KOPT-K1 (cell line): ENCODE results near the gene HSF5.
"Not testable (repeated sequence)": the region's sequence is repeated elsewhere in the genome, so short reads cannot be mapped to it uniquely, and the experiment has no call there.

Experiments used
- H3K27ac ChIP-seq: fragments of 200-600 bp; sonication (generic); 2 replicates; pipeline ENCODE4 v1.5.1; 2016; ENCODE audit warnings: antibody characterized with exemption, mild to moderate bottlenecking, low read depth, low read length; ENCODE audit not compliant: poor library complexity, severe bottlenecking
- H3K36me3 ChIP-seq: fragments of 200-600 bp; sonication (generic); 2 replicates; pipeline ENCODE4 v1.5.1; 2017; ENCODE audit warnings: antibody characterized with exemption, mild to moderate bottlenecking, low read length, moderate library complexity; ENCODE audit not compliant: insufficient read depth
- H3K9me3 ChIP-seq: fragments of 200-600 bp; sonication (generic); 2 replicates; pipeline ENCODE4 v1.5.1; 2017; ENCODE audit warnings: antibody characterized with exemption, low read length, mild to moderate bottlenecking; ENCODE audit not compliant: insufficient read depth, poor library complexity, severe bottlenecking

HSF5 gene

DNA sequence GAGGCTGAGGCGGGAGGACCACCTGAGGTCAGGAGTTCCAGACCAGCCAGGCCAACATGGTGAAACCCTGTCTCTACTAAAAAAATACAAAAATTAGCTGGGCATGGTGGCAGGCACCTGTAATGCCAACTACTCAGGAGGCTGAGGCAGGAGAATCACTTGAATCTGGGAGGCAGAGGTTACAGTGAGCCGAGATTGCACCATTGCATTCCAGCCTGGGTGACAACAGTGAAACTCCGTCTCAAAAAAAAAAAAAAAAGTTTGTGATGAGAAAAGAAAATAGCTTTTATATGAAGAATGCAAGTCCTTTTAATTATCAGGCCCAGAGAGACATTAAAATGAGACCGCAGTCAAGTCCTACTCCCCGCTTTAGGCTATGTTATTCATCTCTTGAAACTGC lies 90.8 kb downstream of the HSF5 start:
- not testable (repeated sequence) for H3K27ac ChIP-seq, H3K36me3 ChIP-seq, H3K9me3 ChIP-seq

DNA sequence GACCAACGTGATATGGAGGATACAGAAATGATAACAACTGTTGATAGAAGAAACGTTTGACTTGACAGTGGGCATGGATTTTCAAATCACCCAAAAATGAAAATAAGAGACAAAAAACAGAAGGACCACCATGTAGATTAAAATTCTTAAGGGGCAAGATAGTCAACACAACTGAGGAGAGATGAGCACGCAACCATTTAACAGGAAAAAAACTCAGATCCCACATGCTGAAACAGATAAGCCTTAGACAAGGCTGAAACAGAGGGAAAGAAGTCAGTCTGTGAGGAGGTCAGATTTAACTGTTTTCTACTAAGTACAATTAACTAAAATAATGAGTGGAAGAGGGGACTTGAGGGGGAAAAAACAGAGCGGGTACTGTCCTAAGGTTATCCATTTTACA lies 92.0 kb downstream of the HSF5 start:
- H3K9me3 ChIP-seq = no peaks in the 10 kb centered on the region
- no peak overlapping the region for H3K27ac ChIP-seq

DNA sequence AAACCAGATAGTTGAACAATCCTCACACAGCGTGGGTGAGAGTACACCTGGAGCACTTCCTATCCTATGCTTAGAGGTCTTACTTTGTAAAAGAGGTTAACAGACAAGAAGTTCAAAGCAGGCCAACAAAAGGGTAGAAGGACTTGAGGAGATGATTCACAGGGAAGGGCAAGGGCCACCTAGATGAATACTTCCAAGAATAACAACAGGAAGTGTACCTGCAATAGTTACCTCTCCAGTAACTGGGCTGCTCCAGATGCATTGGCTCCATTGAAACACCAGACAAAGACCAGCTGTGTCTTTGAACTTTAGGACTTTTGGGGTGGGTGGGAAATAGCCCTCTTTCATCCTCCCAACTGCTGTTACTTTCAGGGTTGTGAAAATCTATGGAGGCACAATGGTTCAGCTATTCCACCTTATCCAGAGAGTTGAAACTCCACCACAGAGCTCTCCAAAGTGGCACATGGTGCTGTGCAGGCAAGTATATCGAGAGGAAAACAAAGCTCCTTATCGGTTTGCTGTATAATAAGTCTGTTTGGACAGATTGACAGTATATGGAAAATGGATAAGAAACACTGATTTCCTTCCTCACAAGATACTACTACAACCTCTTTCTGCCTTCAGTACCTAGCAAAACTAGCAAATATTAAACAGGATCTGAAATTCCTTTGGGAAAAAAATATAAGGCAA lies 93.5 kb downstream of the HSF5 start:
- Histone ChIP-seq H3K36me3 (no peaks in the 10 kb centered on the region), H3K9me3 (no peaks in the 10 kb centered on the region), H3K27ac (no peak overlapping the region)

More for the DNA sequence above, 92.0 kb downstream of the HSF5 start:
- no peaks in the 10 kb centered on the region for H3K36me3 ChIP-seq

DNA sequence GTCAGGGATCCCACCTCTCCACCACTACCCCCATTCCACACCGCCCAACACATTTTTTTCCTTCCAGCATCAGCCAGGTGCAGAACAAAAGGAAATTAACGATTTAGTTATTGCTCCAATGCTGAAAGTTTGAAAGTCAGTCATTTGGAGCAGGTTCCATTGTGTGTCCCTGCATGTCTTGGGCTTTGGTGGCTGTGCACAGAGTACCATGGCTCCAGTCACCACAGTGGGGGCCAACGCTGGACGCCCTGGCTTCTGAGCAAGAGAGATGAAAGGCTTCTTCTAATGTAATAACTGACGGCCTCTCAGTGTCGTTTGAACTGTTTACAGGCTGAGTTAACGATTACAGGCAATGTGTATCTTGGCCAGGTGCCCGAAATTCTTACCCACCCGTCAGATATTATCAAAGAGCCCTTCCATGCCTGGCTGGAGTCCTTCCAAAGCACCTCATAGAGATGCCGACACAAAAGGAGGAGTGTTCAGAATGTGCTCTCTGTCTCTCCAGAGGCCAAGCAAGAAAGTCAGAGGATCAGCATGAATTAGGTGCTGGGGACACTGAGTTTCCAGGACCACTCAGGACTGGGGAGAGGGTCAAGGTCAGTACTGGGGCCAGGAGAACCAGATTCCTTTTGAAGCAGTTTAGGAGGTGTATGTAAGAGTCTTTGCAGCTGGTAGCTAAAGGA lies 96.8 kb downstream of the HSF5 start:
- Histone ChIP-seq H3K27ac (no peak overlapping the region), H3K9me3 (no peaks in the 10 kb centered on the region), H3K36me3 (no peaks in the 10 kb centered on the region)

DNA sequence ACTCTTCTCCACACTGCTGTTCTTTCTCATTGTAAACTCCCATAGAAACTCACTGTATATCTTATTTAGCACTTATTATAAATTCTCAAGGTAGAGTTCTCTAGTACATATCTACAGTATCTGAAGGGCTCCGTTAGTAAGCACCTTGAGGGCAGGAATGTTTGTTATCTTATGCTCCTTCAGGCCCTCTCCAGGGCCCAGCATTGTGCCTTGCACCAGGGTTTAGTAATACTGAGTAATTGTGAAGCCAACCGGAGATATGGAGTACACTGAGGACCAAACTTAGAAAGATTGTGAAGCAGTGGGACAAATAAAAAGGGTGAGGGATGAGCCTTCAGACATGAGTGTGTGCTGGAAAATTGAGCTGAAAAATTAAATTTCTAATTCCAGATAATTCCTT lies 97.3 kb downstream of the HSF5 start:
- no peaks in the 10 kb centered on the region for H3K36me3 ChIP-seq
- no peak overlapping the region for H3K27ac ChIP-seq
- H3K9me3 ChIP-seq = no peaks in the 10 kb centered on the region

DNA sequence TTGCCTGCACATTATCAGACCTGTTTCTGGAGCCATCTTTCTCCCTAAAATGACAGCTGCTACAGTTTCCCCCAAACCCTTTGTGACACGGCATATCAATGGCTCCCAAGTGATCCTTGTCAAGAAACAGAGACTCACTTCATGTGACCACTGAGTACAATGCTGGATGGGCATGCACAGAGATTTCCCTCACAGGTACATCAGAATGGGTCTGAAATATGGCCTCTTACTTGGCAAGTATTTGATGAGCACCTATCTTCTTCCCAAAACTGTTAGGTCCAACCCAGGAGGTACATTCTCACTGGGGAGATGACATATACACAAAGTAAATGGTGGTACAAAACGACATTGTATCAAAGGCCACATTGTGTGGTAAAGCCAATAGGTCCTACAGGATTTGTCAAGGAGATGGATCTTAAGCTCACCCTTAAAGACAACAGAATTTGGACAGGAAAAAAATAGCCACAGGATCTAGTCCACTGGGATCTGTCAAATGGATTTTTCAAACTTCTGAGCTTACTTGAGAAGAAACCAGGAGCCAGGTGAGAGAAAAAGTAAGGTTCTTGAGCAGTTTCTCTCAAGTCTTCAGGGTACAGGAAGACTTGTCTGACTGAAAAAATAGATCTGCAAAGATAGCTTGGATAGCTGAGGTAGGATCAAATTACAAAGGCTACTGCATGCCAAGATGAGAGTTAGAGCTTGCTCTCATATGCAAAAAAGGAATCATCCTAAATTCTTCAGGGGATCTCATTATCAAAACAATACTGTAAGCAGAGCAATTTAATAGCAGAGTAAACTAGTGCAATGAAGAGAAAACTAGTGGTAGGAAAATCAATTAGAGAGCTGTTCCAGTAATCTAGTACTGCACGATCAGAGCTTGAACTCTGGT lies 99.7 kb downstream of the HSF5 start:
- H3K36me3 ChIP-seq = no peaks in the 10 kb centered on the region
- H3K9me3 ChIP-seq = no peaks in the 10 kb centered on the region
- peak overlapping the region; percentile 38 for H3K27ac ChIP-seq

DNA sequence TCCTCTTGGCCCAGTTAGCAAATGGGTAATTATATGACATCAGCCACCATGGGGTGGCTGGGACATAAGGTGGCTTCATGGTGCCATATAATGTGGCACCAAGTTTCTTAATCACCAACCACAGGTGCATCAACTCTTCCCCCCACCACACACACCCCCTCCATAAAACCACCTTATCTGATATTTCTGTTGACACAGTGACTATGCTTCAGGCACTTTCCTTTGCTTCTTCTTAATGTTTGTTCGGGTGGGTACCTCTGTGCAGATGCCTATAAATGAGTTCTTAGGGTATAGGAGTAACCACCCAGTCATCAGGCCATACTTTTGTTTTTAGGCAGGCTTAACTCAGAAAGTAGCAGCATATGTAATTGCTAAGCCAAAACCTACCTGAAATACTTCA lies 100.4 kb downstream of the HSF5 start:
- H3K27ac ChIP-seq = peak overlapping the region; percentile 38
- no peaks in the 10 kb centered on the region for H3K36me3 ChIP-seq

DNA sequence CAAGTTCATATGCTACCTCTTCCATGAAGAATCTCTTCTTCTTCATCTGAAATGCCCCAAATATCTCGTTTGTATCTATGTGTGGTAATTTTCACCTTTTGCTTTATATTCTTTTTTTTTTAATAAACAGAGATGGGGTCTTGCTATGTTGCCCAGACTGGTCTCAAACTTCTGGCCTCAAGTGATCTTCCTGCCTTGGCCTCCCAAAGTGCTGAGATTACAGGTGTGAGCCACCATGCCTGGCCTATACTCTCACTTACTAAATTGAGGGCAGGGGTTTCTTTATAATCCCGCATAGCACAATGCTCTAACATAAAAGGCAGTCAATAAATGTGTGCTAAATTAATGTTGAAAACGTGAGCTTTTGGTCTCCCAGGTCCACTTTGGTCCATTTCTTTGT lies 101.5 kb downstream of the HSF5 start:
- H3K27ac ChIP-seq = no peak overlapping the region
- H3K36me3 ChIP-seq = no peaks in the 10 kb centered on the region
- H3K9me3 ChIP-seq = no peaks in the 10 kb centered on the region

More for the DNA sequence above, 100.4 kb downstream of the HSF5 start:
- H3K9me3 ChIP-seq = no peaks in the 10 kb centered on the region

DNA sequence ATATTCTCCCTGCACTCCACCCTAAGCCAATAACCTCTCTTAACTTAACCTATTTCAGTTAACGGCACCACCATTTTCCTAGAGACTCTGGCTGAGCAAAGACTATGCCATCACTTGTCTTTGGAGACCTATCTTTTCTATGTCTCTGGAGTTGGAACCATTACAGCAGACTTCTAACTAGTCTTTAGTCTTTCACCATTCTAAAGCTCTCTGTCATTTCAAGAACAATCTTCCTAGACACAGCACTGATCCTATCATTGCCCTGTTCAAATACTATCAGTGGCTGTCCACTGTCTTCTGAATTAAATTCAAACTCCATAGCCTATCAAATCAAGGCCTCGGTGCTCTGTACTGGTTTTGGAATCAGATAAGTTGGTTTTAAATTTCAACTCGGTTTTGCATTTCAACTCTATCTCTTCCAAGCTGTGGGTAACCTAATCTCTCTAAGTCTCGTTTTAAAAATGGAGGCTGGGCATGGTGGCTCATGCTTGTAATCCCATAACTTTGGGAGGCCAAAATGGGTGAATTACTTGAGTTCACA lies 102.8 kb downstream of the HSF5 start:
- Histone ChIP-seq H3K9me3 (no peaks in the 10 kb centered on the region), H3K36me3 (no peaks in the 10 kb centered on the region), H3K27ac (no peak overlapping the region)

DNA sequence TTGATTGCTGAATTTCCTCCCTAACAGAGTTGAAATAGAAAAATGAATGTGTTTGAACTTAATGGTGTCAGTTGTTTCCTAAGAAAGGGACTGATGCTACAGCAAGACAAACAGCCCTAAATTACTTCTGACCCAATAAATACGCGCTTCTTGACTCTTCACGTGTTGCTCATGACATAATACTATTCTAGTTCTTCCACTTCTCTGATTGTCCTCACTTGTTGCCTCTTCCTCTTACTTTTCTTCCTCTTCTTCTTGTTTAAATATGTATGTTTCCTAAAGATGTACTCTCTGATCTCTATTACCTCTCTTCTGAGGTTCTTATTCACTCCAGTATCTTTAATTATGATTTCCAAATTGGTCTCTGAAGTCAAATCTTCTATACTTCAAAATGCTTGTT lies 103.3 kb downstream of the HSF5 start:
- Histone ChIP-seq H3K9me3 (no peaks in the 10 kb centered on the region), H3K27ac (no peak overlapping the region), H3K36me3 (no peaks in the 10 kb centered on the region)

DNA sequence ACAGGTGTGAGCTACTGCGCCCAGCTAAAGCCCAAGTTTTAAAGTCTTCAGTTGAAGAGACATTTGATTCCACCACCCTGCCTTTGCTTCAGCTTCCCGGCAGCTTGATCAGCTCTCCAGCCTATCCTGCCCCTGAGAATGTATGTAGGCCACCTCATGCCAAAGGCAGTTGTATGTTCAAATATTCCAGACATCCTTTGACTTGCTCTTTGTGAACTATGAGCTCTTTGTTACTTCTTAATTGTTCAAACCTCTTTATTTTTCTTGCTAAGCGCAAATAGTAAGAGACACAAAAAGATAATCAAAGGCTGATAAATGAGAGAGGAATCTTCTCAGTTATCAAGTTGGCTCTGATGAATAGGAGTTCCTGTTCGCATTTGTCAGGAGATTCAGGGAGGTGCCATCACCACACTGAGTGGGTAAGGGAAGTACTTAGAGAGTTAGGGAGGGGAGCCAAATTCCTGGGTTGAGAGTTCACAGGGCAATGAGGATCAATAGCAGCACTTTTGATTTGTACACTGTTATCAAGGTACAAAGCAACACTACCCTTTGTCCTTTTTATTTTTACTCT lies 104.2 kb downstream of the HSF5 start:
- no peaks in the 10 kb centered on the region for H3K9me3 ChIP-seq
- no peaks in the 10 kb centered on the region for H3K36me3 ChIP-seq
- no peak overlapping the region for H3K27ac ChIP-seq

DNA sequence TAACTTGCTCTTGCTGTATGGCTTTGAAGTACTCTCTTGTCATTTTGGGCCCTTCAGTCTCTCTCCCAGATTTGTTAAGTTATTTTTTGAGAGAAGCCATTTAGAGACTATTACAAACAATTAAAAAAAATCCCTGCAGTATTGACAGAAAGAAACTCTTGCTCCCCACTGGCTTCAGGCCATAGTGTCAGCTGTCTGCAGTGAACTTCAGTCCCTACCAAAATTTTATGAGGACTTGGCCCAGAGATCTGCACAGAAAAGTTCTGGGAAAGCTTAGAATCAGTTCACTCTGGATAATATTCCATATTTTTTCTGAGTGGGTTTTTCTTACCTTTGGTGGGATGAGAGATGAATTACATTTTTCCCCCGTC lies 105.4 kb downstream of the HSF5 start:
- Histone ChIP-seq H3K36me3 (no peaks in the 10 kb centered on the region), H3K9me3 (no peaks in the 10 kb centered on the region), H3K27ac (peak overlapping the region; percentile 72)

DNA sequence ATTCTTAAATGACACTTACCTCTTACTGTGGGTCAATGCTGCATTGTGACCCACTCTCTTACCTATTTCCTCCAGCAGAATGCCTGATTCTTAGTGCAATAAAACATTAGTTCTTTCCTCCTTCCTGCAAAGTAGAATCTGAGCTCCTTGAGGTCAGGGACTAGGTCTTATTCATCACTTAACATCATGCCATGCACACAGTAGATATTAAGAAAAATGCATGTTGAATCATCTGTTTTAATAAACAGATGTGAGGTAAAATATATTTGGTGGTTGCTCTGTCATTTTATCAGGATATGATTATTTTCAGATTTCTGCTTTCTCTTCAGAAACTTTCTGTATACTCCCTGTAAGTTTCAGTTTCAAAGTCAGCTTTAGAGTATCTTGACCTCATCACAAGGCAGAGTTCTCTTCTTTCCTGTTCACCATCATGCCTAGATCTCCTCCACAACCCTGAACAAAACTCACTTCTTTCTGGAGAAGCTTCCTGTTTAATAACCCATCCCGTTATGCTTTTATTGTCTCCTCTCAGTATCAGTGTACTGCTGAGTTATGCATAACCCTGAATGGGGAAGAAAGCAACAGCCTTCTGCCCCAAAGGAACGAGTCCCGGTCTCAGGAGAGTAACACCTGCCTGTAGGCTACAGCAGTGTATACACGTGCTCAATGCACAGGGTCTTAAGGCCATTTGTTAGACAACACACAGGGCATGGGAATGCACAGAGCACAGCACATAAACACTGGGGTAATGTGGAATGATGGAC lies 105.9 kb downstream of the HSF5 start:
- Histone ChIP-seq H3K27ac (peak overlapping the region; percentile 72), H3K36me3 (no peaks in the 10 kb centered on the region), H3K9me3 (no peaks in the 10 kb centered on the region)
